Activated CD4-positive, alpha-beta T cell treated with anti-CD3 and anti-CD28 coated beads, Interleukin-2, amount 50 U/mL, for 16 hours (primary cell): ENCODE measurements around the gene IFNL2.
"Not testable (repeated sequence)": the region's sequence is repeated elsewhere in the genome, so short reads cannot be mapped to it uniquely, and the experiment has no call there.

Source experiments
- DNase-seq: peaks from one replicate; pipeline ENCODE4 v3.0.0-alpha.2; 2020

IFNL2 gene

DNA sequence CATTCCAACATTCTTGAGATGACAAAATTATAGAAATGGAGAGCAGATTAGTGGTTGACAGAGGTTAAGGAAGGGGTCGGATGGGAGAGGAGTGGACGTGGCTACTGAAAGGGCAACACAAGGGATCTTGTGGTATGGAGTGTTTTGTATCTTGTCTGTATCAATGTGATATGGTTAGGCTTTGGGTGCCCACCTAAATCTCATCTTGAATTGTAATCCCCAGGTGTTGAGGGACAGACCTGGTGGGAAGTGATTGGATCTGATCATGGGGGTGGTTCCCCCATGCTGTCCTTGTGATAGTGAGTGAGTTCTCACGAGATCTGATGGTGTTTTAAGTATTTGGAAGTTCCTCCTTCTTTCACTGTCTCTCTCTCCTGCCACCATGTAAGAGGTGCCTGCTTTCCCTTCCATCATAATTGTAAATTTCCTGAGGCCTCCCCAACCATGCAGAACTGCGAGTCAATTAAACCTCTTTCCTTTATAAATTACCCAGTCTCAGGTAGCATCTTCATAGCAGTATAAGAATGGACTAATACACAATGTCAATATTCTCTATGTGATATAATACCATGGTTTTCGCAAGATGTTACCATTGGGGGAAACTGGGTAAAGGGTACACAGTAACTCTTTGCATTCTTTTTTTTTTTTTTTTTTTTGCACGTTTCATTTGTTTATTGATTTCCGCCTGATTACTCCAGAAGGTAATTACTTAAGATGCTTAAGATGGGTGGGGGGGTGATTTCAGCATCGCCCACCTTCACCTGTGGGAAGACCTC is 14.6 kb upstream of the IFNL2 start:
- DNase-seq = no peak

DNA sequence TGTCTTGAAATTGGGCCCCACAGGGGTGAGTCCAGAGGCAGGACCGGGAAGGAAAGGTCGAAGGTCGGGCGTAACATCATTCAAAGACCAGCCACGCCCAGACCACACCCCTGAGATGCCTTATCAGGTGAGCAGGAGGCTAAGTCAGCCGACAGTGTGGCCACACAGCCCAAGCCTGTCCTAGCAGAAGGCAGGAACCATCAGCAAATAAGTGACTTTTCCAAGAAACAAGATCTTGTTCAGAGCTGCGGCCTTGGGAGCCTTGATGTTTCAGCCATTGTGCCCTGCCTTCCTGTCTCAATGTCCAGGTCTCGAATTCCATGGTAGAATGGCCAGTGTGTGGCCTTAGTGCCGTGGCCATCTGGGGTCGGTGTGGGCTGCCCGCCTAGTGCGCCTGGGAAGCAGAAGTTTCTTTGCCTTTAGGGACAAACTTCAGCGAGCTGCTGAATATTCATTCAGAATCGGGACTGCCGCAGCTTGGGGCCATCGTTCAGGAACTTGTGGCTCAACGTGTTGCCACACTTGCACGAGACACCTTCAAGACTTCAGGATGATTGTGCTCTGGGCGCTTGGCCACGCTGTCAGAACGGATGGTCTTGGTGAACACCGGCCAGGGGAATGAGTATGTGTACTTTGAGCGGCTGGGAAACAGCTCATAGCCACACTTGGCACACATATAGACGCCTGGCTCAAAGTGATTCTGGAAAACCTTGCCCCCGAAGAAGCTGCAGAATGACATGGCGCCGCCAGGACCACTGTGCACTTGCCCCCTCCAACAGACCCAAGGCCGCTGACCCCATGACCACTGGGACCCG is 13.5 kb upstream of the IFNL2 start:
- no peak for DNase-seq

DNA sequence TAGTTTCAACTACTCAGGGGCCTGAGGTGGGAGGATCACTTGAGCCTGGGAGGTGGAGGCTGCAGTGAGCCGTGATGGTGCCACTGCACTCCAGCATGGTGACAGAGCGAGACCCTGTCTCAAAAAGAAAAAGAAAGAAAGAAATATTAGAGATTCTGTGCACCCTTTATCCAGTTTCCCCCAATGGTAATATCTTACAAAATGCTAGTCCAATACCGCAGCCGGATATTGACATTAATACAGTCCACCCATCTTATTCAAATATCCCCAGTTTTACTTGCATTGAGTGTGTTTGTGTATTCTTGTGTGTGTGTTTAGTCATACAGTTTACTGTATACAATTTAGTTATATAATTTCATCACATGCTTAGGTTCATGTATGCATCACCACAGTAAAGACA is 11.0 kb upstream of the IFNL2 start:
- DNase-seq = no peak

DNA sequence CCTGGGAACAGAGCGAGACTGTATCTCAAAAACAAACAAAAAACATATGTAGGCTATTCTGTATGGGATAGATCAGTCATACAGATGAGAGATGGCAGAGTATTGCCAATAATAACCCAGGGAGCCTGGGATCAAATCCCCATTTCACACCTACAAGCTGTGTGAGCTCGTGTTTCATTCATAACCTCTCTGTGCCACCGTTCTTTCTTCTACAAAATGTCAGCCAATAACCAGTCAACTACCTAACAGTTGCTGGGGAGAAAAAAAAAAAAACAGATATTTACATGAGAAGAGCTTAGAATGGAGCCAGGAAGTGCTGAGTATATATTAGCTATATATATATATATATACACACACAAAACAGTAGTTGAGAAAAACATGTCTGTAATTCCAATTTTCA is 6.5 kb upstream of the IFNL2 start:
- no peak for DNase-seq

DNA sequence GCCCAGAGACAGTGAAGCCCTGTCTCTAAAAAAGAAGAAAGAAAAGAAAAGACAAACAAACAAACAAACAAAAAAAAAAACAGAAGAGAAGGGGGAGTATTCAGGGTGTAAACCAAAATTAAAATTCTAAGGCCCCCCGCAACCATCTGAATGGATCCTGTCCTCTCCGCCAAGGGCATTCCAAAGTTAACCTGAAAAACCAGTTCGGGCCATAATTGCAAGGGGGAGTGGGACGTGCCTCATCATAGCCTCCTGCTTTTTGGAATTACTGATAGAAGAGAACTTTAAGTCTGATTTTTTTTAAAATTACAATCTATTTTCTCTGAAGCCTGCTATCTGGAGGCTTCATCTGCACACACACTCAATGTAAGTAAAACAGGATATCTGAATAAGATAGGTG is 5.7 kb upstream of the IFNL2 start:
- DNase-seq = no peak

DNA sequence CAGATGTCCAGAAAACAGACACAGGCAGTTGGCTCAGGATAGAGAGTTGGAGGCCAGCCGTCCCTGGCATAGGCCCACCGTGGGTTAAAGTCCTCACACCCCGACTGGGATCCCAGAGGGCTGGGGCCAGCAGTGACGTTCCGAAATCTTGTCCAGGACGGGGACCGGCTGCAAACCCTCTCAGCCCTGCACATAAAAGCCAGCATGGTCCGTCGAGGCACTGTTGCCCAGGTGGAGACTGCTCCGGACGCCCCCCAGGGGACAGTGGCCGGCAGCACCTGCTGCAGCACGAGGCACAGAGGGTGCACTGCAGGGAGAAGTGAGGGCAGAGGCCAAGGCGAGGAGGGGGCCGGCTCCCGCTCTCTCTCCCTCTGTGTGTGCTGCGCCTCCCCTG is 4.3 kb upstream of the IFNL2 start:
- no peak for DNase-seq

DNA sequence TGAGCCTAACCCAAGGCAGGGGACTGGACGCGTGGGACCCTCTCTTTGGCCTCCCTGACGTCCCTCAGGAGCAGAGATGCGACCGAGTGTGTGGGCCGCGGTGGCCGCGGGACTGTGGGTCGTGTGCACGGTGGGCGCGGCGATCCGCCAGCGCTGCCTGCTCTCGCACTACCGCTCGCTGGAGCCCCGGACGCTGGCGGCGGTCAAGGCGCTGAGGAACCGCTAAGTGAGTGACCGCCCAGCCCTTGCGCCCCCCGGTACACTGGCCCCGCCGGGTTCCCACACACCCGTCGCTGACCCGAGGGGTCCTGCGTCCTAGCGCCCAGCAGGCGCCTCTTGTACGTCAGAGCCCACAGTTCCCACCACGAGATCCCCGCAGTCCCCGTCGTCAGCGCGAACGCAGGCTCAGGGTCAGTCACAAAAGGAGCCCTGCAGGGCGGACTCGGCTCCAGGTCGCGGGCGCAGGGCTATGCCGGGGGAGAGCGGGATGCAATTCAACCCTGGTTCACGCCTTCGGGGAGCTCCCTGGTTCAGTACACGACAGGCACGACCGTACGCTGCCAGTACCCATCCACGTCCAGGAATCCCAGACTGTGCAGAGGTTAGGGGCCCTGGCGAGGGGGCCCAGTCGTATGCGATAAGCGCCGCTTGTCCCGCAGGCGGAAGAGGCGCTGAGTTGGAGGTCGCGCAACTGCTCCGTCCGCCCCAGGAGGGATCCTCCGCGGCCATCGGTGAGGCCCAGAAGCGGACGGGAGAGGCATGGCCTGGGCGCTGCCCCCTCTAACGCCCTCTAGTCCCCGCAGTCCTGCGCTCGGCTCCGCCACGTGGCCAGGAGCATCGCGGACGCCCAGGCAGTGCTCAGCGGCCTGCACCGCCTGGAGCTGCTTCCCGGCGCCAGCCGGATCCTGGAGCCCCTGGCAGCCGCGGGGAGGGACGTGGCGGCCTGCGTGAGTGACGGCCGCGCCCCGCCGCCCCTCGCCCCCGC is 3.6 kb upstream of the IFNL2 start:
- no peak for DNase-seq

DNA sequence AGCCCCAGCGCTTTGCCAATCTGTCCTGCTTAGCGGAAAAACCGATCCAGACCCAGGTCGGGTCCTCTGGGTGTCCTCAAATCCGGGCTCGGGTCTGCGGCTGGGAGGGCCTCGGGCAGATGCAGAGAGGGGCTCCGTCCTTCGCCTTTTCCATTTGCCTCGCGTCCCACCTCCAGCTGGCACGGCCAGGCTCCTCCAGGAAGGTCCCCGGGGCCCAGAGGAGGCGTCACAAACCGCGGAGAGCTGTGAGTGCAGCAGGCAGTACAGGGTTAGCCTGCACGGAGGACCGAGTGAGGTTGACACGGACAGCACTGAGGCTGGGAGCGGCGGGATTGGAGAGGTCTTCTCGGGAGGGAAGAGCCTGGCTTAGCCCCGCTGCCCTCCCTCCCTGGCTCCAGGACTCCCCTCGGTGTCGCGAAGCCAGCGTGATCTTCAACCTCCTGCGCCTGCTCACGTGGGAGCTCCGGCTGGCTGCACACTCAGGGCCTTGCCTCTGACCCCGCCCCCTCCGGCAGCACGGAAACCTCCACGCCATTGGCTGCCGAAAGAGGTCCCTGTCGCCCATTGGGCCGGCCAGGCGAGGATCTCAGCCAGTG is 2.8 kb upstream of the IFNL2 start:
- no peak for DNase-seq

DNA sequence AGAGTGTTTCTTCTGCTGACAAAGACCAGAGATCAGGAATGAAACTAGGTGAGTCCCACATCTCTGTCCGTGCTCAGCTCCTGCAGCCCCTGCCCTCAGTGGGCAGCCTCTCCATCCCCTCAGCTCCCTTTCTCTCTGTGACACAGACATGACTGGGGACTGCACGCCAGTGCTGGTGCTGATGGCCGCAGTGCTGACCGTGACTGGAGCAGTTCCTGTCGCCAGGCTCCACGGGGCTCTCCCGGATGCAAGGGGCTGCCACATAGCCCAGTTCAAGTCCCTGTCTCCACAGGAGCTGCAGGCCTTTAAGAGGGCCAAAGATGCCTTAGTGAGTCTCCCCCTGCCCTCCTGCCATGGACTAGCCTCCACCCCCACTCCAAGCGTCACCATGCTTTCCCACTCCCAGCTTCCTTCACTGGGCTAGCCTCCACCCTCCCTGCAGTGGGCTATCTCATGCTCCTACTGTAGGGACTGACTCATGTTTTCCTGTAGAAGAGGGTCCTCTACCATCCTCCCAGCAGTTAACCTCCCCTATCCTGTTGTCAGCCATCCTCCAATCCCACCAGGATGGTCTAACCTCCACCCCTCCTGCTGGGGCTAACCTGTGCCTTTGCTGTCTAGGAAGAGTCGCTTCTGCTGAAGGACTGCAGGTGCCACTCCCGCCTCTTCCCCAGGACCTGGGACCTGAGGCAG is 481 bp downstream of the IFNL2 start:
- not testable (repeated sequence) for DNase-seq

DNA sequence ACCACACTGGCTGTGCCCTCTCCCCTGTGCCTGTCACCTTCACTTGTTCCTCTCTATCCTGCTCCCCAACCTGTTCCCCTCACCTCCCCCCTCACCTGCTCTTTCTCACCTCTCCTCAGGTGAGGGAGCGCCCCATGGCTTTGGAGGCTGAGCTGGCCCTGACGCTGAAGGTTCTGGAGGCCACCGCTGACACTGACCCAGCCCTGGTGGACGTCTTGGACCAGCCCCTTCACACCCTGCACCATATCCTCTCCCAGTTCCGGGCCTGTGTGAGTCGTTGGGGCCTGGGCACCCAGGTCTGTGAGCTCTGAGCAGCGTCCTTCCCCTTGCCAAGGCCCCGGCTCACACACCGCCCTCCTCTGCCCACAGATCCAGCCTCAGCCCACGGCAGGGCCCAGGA is 1.2 kb downstream of the IFNL2 start:
- DNase-seq = not testable (repeated sequence)

DNA sequence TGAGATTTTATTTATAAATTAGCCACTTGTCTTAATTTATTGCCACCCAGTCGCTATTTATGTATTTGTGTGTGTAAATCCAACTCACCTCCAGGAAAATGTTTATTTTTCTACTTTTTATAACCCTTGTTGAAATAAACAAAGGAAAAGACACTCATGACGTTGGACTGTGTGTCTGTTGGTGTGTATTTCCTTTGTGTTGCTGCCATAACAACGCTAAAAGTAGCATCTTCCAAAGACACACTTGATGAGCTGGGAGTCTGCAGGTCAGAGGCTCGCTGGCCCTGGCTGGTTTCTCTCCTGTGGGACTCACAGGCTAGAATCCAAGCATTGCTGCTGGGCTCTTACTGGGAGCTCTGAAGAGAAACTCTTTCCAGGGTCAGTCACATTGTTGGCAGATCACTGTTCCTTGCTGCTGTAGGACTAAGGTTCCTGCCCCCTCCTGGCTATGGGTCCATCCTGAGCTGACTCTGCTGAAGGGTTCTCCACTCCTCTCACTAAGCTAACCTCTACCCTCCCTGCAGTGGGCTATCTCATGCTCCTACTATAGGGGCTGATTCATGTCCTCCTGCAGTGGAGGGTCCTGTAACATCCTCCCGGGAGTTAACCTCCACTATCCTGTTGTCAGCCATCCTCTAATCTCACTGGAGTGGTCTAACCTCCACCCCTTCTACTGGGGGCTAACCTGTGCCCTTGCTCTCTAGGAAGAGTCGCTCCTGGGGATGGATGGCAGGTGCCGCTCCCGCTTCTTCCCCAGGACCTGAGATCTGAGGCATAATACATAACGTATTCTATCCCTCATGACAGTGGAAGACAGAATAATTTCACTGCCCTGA is 2.1 kb downstream of the IFNL2 start:
- no peak for DNase-seq

DNA sequence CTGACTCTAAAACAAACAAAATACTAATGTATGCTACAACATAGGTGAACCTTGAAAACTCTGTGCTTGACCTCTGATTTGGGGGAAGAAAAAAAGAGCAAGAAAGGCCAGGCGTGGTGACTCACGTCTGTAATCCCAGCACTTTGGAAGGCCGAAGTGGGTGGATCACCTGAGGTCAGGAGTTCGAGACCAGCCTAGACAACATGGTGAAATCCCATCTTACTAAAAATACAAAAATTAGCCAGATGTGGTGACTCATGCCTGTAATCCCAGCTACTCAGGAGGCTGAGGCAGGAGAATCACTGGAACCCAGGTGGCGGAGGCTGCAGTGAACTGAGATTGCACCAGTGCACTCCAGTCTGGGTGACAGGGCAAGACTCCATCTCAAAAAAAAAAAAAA is 5.7 kb downstream of the IFNL2 start:
- DNase-seq = not testable (repeated sequence)

DNA sequence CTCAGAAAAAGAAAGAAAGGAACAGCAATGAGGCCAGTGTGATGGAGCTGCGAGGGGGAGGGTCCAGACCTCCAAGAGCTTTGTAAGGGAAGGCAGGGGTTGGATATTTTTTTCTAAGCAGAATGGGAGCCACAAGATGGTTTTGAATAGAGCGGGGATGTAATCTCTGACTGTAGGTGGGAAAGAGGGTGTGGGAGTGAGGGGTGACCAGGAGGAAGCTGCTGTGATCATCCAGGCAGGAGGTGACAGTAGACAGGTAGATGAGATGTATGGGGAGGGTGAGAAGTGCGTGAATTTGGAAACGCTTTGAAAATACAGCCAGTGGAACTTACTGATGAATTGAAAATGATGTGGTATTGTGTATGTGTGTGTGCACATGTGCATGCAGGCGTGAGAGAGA is 7.4 kb downstream of the IFNL2 start:
- DNase-seq = no peak

DNA sequence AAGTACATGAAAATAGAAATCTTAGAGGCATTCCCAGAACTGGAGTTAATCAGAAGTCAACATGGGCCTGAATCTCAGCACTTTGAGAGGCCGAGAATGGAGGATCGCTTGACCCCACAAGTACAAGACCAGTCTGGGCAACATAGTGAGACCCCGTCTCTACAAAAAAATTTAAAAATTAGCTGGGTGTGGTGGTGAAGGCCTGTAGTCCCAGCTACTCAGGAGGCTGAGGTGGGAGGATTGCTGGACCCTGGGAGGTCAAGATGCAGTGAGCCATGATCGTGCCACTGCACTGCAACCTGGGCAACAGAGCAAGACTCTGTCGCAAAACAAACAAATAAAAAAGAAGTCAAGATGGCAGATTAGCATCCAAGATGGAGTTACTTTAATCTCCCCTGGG is 8.5 kb downstream of the IFNL2 start:
- no peak for DNase-seq

DNA sequence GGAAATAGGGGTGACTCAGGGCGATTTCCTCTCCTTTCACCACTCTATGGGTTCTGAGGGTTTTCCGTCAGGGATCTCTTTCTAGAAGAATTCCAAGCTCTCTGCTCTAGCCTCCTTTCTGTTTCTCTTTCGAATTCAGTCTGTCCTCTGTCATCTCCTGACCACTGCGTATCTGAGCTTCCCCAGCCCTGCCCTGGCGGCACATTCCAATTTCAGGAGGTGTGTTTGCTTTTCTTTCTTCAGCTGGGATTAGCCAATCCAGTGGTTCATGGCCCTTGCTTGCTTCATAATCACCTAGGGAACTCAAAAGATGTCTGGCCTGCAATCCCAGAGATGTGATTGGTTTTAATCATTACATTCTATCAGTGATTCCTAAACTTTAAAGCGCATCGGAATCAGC is 9.4 kb downstream of the IFNL2 start:
- DNase-seq = no peak

DNA sequence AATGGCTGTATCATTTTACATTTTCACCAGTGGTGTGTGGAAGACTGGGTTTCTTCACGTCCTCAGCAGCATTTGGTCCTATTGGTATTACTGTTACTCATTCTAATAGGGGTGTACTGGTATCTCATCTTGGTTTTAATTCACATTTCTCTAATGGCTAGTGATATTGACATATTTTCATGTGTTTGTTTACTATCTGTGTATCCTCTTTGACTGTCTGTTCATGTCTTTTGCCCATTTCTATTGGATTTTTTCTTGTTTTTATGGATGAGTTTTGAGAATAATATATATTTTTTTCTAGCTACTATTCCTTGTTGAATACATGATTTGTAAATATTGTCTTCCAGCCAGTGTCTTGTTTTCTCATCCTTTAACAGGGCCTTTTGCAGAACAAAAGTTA is 13.8 kb downstream of the IFNL2 start:
- no peak for DNase-seq

DNA sequence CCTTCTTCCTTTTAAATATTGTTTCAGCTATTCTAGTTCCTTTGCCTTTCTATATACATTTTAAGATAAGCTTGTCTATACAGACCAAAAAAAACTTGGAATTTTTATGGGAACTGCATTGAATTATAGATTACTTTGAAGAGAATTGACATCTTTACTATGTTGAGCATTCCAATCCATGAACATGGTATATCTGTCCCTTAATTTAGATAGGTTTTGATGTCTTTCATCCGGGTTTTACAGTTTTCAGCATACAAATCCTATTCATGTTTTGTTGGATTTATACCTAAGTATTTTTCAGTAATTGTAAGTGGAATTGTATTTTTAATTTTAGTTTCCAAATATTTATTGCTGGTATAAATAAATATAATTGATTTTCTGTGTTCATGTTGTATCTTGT is 15.8 kb downstream of the IFNL2 start:
- no peak for DNase-seq

DNA sequence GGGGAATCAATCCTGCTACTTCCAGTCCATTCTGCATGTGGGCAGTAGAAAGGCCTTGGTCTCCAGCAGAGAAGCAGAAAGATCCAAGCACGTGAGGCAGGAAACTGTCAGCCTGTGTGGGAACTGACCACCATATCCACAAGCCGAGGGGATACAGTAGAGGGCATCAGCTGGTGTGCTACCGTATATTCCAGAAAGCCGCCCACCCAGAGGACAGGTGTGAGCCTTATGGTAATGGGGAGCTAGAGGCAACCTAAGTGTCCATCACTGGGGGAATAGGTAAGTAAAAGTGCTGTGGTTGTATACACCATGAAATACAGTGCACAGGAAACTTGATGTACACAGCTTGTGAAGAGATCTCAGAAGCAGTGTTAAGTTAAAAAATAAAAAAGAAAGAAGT is 25.2 kb downstream of the IFNL2 start:
- no peak for DNase-seq

DNA sequence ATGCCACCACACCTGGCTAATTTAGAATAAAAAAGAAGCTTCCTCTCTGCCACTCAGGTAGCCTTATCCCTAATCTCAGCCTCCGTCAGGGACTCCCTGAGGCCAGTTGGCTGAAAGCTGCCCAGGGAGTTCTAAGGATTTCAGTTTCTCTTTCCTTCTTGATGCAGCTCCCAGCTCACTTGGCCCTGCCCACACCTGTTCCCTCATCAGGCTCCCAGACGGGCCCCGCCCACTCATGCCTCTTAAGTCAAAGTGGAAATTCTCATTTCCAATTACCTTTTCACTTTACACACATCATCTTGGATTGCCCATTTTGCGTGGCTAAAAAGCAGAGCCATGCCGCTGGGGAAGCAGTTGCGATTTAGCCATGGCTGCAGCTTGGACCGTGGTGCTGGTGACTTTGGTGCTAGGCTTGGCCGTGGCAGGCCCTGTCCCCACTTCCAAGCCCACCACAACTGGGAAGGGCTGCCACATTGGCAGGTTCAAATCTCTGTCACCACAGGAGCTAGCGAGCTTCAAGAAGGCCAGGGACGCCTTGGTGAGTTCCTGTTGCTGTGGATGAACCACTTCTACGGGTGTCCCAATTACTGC is 28.0 kb downstream of the IFNL2 start, which contains the start of gene IFNL1:
IFNL1 (plus strand) TSS at position 353 of the 591 bp plus-strand sequence; CDS start at position 368, 15 bp downstream.
- no peak for DNase-seq

DNA sequence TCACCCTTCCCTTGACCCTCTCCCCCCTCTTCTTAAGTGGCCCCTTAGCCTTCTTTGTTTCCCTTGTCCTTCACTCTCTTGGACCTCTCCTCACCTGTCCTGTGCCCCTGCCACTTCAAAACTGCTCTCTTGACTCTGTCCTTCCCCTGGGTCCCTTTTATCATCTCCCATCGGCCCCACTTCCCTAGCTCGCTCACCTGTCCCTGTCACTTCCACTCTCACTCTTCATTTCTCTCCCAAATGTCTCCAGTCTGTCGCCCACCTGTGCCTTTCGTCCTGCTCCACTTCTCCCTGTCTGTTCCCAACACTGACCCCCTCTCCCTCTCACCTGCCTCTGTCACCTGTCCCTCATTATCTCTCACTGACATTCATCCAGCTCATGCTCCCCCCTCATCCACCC is 28.7 kb downstream of the IFNL2 start:
- no peak for DNase-seq
